ENCODE measurements around the gene HEMGN. TPM values are rescaled to one million over a fixed set of nuclear protein-coding genes. Genes with fewer than 3 reads are reported as not detected.
A peak's percentile ranks its signal among the peaks of the same experiment; 100 is the strongest.

Gene HEMGN, protein sequence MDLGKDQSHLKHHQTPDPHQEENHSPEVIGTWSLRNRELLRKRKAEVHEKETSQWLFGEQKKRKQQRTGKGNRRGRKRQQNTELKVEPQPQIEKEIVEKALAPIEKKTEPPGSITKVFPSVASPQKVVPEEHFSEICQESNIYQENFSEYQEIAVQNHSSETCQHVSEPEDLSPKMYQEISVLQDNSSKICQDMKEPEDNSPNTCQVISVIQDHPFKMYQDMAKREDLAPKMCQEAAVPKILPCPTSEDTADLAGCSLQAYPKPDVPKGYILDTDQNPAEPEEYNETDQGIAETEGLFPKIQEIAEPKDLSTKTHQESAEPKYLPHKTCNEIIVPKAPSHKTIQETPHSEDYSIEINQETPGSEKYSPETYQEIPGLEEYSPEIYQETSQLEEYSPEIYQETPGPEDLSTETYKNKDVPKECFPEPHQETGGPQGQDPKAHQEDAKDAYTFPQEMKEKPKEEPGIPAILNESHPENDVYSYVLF
- total RNA-seq = not detected in 2 replicates

GRCh38 chr9:97938081-97938644 lies at the start of gene HEMGN:
TSS of gene HEMGN (minus strand) at chr9:97938172. CDS start at chr9:97938136, 36 bp downstream.
- DNase-seq (ENCODE audit: low read depth) = no peak
- TF ChIP-seq, protein P1, sequence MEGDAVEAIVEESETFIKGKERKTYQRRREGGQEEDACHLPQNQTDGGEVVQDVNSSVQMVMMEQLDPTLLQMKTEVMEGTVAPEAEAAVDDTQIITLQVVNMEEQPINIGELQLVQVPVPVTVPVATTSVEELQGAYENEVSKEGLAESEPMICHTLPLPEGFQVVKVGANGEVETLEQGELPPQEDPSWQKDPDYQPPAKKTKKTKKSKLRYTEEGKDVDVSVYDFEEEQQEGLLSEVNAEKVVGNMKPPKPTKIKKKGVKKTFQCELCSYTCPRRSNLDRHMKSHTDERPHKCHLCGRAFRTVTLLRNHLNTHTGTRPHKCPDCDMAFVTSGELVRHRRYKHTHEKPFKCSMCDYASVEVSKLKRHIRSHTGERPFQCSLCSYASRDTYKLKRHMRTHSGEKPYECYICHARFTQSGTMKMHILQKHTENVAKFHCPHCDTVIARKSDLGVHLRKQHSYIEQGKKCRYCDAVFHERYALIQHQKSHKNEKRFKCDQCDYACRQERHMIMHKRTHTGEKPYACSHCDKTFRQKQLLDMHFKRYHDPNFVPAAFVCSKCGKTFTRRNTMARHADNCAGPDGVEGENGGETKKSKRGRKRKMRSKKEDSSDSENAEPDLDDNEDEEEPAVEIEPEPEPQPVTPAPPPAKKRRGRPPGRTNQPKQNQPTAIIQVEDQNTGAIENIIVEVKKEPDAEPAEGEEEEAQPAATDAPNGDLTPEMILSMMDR (IDR thresholded peaks at IDR 0.05; ENCODE audit: insufficient read depth, low read length, poor library complexity, severe bottlenecking) = no peak
- Histone ChIP-seq H3K36me3 (ENCODE audit: control insufficient read depth, insufficient read depth, low read length) (no peaks in the 10 kb centered on the region), H3K27me3 (ENCODE audit: control insufficient read depth, insufficient read depth, low read length) (peaks cover 16% of the 10 kb centered on the region), H3K4me3 (ENCODE audit: low read depth, low read length) (no peak within 1 kb of the TSS)

DNA sequence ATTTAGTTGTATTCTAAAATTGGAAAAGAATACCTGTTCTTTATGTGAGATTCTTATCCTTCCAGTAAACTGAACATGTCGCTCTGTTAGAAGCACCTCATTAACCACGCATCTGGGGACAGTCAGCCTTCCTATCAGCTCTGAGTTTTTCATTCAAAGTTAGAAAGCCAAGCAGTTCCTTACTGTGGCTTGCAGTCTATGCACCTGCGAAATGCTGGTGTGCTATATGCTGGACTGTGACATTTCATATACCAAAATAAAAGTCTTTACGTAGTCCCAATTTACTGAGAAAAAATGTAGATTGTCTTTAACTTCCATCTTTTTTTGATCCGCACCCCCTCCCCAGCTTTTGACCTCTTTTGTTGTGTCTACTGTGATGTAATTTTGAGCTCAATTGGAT lies 49.5 kb upstream of the HEMGN start:
- H3K4me3 ChIP-seq (ENCODE audit: low read depth, low read length) = no peak overlapping the region
- H3K36me3 ChIP-seq (ENCODE audit: control insufficient read depth, insufficient read depth, low read length) = no peaks in the 10 kb centered on the region
- no peak for DNase-seq (ENCODE audit: low read depth)
- TF ChIP-seq, protein P1 (IDR thresholded peaks at IDR 0.05; ENCODE audit: insufficient read depth, low read length, poor library complexity, severe bottlenecking) = no peak
- no peaks in the 10 kb centered on the region for H3K27me3 ChIP-seq (ENCODE audit: control insufficient read depth, insufficient read depth, low read length)

DNA sequence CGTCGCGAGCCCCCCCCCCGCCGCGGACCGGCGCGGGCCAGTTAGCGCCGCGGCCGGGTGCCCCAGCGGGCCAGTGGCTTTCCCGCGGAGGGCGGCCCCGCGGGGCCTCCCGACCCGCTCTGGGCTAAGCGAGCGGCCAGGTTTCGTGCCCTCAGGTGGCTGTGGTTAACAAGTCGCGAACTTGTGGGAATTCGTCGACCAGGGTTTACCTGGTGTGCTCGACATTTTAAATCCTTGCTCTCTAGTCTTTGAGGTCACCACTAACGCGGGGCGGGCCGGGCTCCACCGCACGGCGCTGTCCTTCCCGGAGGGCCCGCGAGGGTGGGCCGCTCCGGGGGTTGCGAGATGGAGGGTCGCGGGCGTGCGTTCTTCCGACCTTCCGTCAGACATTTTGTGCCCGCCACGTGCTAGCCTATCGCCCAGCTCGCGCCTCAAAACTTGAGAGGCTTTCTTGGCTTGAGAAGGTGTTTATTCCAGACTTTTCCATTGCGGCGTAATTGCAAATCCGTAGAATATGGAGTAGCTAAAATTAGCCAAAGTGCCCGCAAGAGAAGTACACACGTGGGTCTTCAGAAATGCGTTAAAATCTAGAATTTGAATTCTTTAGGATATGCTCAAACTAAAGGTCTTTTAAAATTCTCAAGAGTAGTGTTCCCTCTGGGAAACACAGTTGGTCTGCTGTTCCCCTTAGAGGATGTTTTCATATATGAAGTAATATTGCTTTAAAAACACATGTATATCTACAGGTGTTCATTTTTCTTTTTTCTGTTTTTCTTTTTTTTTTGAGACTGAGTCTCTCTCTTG lies 47.3 kb upstream of the HEMGN start:
- peak overlapping the region; percentile 73 for H3K4me3 ChIP-seq (ENCODE audit: low read depth, low read length)
- TF ChIP-seq, protein P1 (IDR thresholded peaks at IDR 0.05; ENCODE audit: insufficient read depth, low read length, poor library complexity, severe bottlenecking) = no peak
- no peak for DNase-seq (ENCODE audit: low read depth)
- H3K27me3 ChIP-seq (ENCODE audit: control insufficient read depth, insufficient read depth, low read length) = no peaks in the 10 kb centered on the region
- no peaks in the 10 kb centered on the region for H3K36me3 ChIP-seq (ENCODE audit: control insufficient read depth, insufficient read depth, low read length)

DNA sequence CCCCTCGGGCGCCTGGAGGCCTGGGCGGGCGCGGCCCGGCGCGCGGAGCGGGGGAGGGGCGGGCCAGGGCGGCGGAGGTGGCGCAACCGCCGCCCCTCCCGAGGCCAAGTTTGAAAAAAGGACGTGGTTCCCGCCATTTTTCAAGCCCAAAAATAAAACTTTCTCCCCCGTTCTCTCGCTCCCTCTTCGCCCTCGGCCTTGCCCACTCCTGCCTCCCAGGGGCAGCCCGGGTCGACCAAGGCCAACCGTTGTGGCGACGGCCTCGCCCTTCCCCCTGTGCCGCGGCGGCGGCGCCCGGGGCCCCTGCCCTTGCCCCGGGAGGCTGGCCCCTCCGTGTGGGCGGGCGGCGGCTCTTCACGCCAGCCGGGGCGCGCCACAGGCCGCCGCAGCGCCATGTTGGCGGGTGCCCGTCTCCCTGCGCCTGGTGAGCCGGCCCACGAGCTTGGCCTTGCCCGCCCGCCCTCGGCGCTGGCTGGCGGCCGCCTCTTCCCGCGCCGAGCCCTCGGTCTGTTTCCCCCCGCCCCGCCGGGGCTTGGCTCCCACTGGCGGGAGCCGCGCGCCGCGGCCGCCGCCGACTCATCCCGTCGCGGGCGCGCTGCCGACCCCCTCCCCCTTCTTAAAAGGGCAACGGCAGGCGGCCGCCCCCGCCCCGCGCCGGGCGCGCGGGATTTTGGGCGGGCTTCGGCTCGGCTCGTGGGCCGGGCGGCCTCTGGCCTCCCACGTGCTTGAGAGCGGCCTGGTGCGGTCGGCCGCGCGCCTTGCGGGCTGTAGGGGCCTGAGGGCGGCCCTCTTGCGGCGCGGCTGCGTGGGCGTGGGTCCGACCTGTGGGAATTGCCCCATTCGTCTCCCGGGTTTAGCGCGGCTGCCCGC lies 46.5 kb upstream of the HEMGN start:
- no peak for DNase-seq (ENCODE audit: low read depth)
- Histone ChIP-seq H3K27me3 (ENCODE audit: control insufficient read depth, insufficient read depth, low read length) (no peaks in the 10 kb centered on the region), H3K36me3 (ENCODE audit: control insufficient read depth, insufficient read depth, low read length) (no peaks in the 10 kb centered on the region), H3K4me3 (ENCODE audit: low read depth, low read length) (peak overlapping the region; percentile 73)
- TF ChIP-seq, protein P1 (IDR thresholded peaks at IDR 0.05; ENCODE audit: insufficient read depth, low read length, poor library complexity, severe bottlenecking) = no peak

GRCh38 chr9:97983589-97984187 lies 45.7 kb upstream of the HEMGN start:
- TF ChIP-seq, protein P1 (IDR thresholded peaks at IDR 0.05; ENCODE audit: insufficient read depth, low read length, poor library complexity, severe bottlenecking) = no peak
- Histone ChIP-seq H3K27me3 (ENCODE audit: control insufficient read depth, insufficient read depth, low read length) (no peaks in the 10 kb centered on the region), H3K4me3 (ENCODE audit: low read depth, low read length) (peak overlapping the region; percentile 73), H3K36me3 (ENCODE audit: control insufficient read depth, insufficient read depth, low read length) (no peaks in the 10 kb centered on the region)
- DNase-seq (ENCODE audit: low read depth) = no peak
